CD4-positive, alpha-beta T cell (primary cell): ENCODE measurements around the gene KRT1. TPM values are rescaled to one million over a fixed set of nuclear protein-coding genes. Genes with fewer than 3 reads are reported as not detected.
A peak's percentile ranks its signal among the peaks of the same experiment; 100 is the strongest.

Experiments
- ATAC-seq: fragments of 200-7000 bp; cut with Tn5 transposase; one replicate; pipeline ENCODE4 v1.10.0; 2022; ENCODE audit warnings: mild to moderate bottlenecking; ENCODE audit not compliant: poor library complexity
- CTCF ChIA-PET: fragments of 350-600 bp; sonication (Branson Sonifier 250); formaldehyde crosslinking; loops from one replicate; lab custom pipeline; 2021; ENCODE audit warnings: antibody characterized with exemption, inconsistent platforms; lab: Charles Lee
- POLR2A ChIA-PET: fragments of 350-600 bp; sonication (Branson Sonifier 250); formaldehyde crosslinking; loops from one replicate; lab custom pipeline; 2021; ENCODE audit warnings: antibody characterized with exemption, inconsistent platforms; lab: Charles Lee
- DNase-seq, 14 experiments: peaks; one replicate each; pipeline ENCODE4 v3.0.0-alpha.2; 2013 to 2020; ENCODE audit warnings: mixed read lengths in 2 of 14
- H3K27ac ChIP-seq, 2 donors: one replicate each; pipeline versions ENCODE4 v1.5.1 to v1.7.0; 2013; ENCODE audit warnings: low read length in 2 of 2, low read depth in 1 of 2, mild to moderate bottlenecking in 1 of 2
- H3K27me3 ChIP-seq, 2 experiments: 1 replicate in 1 of 2; 2 replicates in 1 of 2; pipeline versions ENCODE4 v1.6.1 to v1.7.0; 2013; ENCODE audit warnings: low read length in 2 of 2, control low read depth in 1 of 2, mild to moderate bottlenecking in 1 of 2, moderate library complexity in 1 of 2; ENCODE audit not compliant: insufficient read depth in 2 of 2, control insufficient read depth in 1 of 2
- H3K36me3 ChIP-seq: one replicate; pipeline ENCODE4 v1.6.1; 2013; ENCODE audit warnings: low read length, control low read depth; ENCODE audit not compliant: insufficient read depth
- H3K4me1 ChIP-seq: one replicate; pipeline ENCODE4 v1.6.1; 2013; ENCODE audit warnings: low read length, control low read depth; ENCODE audit not compliant: insufficient read depth
- H3K4me3 ChIP-seq: one replicate; pipeline ENCODE4 v1.5.1; 2013; ENCODE audit warnings: mild to moderate bottlenecking, low read length, moderate library complexity
- H3K9me3 ChIP-seq, 2 experiments: 1 replicate in 1 of 2; 2 replicates in 1 of 2; pipeline versions ENCODE4 v1.6.1 to v1.7.0; 2013; ENCODE audit warnings: low read length in 2 of 2, mild to moderate bottlenecking in 2 of 2, control low read depth in 1 of 2, moderate library complexity in 1 of 2; ENCODE audit not compliant: control insufficient read depth in 1 of 2, insufficient read depth in 1 of 2
- H3K27ac Mint-ChIP-seq: one replicate; pipeline ENCODE4 v1.8.0; 2020; ENCODE audit warnings: mixed read lengths
- H3K27me3 Mint-ChIP-seq: one replicate; pipeline ENCODE4 v1.8.0; 2021; ENCODE audit warnings: mixed read lengths
- H3K36me3 Mint-ChIP-seq: one replicate; pipeline ENCODE4 v1.8.0; 2021; ENCODE audit warnings: low read depth, mixed read lengths
- H3K4me1 Mint-ChIP-seq: one replicate; pipeline ENCODE4 v1.8.0; 2021; ENCODE audit warnings: low read depth, mixed read lengths
- H3K4me3 Mint-ChIP-seq: one replicate; pipeline ENCODE4 v1.8.0; 2020; ENCODE audit warnings: mild to moderate bottlenecking, mixed read lengths
- H3K9me3 Mint-ChIP-seq: one replicate; pipeline ENCODE4 v1.8.0; 2020; ENCODE audit warnings: mixed read lengths
- CTCF ChIP-seq: fragments of 200-600 bp; IDR thresholded peaks from one replicate; pipeline ENCODE4 v1.8.0; 2022; ENCODE audit warnings: antibody characterized with exemption, mild to moderate bottlenecking
- intact Hi-C, 2 experiments: fragments of 100-400 bp; cut with DNase I in 1 of 2; cut with micrococcal nuclease in 1 of 2; formaldehyde crosslinking; loops; one replicate each; pipeline versions ENCODE4 v1.15.1 to v1.9.0; 2023 to 2025; cut with DNase I, micrococcal nuclease
- total RNA-seq, 174 experiments: library from RNA in 2 of 174; stranded (reverse) in 2 of 174; gene quantifications; one replicate each; pipeline ENCODE4 v1.2.3 and lab custom pipeline; 2021 to 2026

The KRT1 gene
- total RNA-seq, 2 experiments from 2014 or later, result 3.9 to 4.0 TPM

- no peak for DNase-seq
- no peak overlapping the region for H3K27ac ChIP-seq
- H3K36me3 ChIP-seq, result no peaks in the 10 kb centered on the region
- H3K4me3 Mint-ChIP-seq, result peak overlapping the region; percentile 83
- peaks cover 61% of the 10 kb centered on the region for H3K4me1 Mint-ChIP-seq
- intact Hi-C loops, result loop anchor here (2.0 to 5.0 kb wide), 4 partner anchors 47 to 79 kb away; no protein-coding TSS in a partner anchor
- no peaks in the 10 kb centered on the region for H3K27me3 Mint-ChIP-seq
- peaks cover 32% of the 10 kb centered on the region for H3K4me1 ChIP-seq
- CTCF ChIA-PET, result interaction anchor here (1.6 kb wide), 1 partner anchor 106 kb away, joined by 4 read pairs; no protein-coding TSS in a partner anchor
- no peak for TF ChIP-seq CTCF
- H3K27ac Mint-ChIP-seq, result peak overlapping the region; percentile 87
- no peak for ATAC-seq
- POLR2A ChIA-PET, result interaction anchor here (0.8 to 2.8 kb wide), 8 partner anchors 10 to 106 kb away, joined by 3 to 17 read pairs (median 7); no protein-coding TSS in a partner anchor
- H3K9me3 Mint-ChIP-seq, result no peaks in the 10 kb centered on the region
- no peaks in the 10 kb centered on the region for H3K27me3 ChIP-seq
- no peaks in the 10 kb centered on the region for H3K9me3 ChIP-seq
- H3K36me3 Mint-ChIP-seq, result no peaks in the 10 kb centered on the region
- peak overlapping the region; percentile 55 for H3K4me3 ChIP-seq
Observed at GRCh38 chr12:52691841-52692150, 11.6 kb upstream of the KRT1 start.

- Histone ChIP-seq H3K9me3 (no peaks in the 10 kb centered on the region), H3K27me3 (no peaks in the 10 kb centered on the region), H3K27ac (no peak overlapping the region), H3K4me1 (peaks cover 32% of the 10 kb centered on the region), H3K4me3 (peak overlapping the region; percentile 55), H3K36me3 (no peaks in the 10 kb centered on the region)
- ChIA-PET CTCF (interaction anchor here (1.6 kb wide), 1 partner anchor 105 kb away, joined by 4 read pairs; no protein-coding TSS in a partner anchor), POLR2A (interaction anchor here (0.8 to 2.8 kb wide), 11 partner anchors 9 to 108 kb away, joined by 3 to 17 read pairs (median 7); no protein-coding TSS in a partner anchor)
- Mint-ChIP-seq H3K4me1 (peaks cover 64% of the 10 kb centered on the region), H3K4me3 (peak overlapping the region; percentile 83), H3K27ac (peak overlapping the region; percentile 87), H3K9me3 (no peaks in the 10 kb centered on the region), H3K36me3 (no peaks in the 10 kb centered on the region), H3K27me3 (no peaks in the 10 kb centered on the region)
- peak; percentile 43 to 77 (median 64) for DNase-seq
- intact Hi-C loops, result loop anchor here (2.0 to 5.0 kb wide), 4 partner anchors 46 to 79 kb away; no protein-coding TSS in a partner anchor
- ATAC-seq, result peak; percentile 87
- no peak for TF ChIP-seq CTCF
Observed at GRCh38 chr12:52691076-52691840, 11.1 kb upstream of the KRT1 start.

- no peak overlapping the region for H3K27ac ChIP-seq
- Mint-ChIP-seq H3K27ac (peak overlapping the region; percentile 87), H3K4me1 (peaks cover 64% of the 10 kb centered on the region), H3K9me3 (no peaks in the 10 kb centered on the region), H3K4me3 (peak overlapping the region; percentile 83), H3K36me3 (no peaks in the 10 kb centered on the region), H3K27me3 (no peaks in the 10 kb centered on the region)
- POLR2A ChIA-PET, result interaction anchor here (0.8 to 2.8 kb wide), 9 partner anchors 9 to 107 kb away, joined by 3 to 17 read pairs (median 8); no protein-coding TSS in a partner anchor
- CTCF ChIA-PET, result interaction anchor here (1.6 kb wide), 1 partner anchor 104 kb away, joined by 4 read pairs; no protein-coding TSS in a partner anchor
- intact Hi-C loops, result loop anchor here (1.0 to 5.0 kb wide), 5 partner anchors 8 to 78 kb away; no protein-coding TSS in a partner anchor
- no peak for TF ChIP-seq CTCF
- DNase-seq (no peak), ATAC-seq (no peak)
- H3K27me3 ChIP-seq, result no peaks in the 10 kb centered on the region
- H3K9me3 ChIP-seq, result no peaks in the 10 kb centered on the region
- peaks cover 32% of the 10 kb centered on the region for H3K4me1 ChIP-seq
- peak overlapping the region; percentile 55 for H3K4me3 ChIP-seq
- no peaks in the 10 kb centered on the region for H3K36me3 ChIP-seq
Observed at GRCh38 chr12:52690351-52691075, 10.3 kb upstream of the KRT1 start.
